Measurements from ENCODE around the gene PCDH9.

- TF ChIP-seq, protein P1, sequence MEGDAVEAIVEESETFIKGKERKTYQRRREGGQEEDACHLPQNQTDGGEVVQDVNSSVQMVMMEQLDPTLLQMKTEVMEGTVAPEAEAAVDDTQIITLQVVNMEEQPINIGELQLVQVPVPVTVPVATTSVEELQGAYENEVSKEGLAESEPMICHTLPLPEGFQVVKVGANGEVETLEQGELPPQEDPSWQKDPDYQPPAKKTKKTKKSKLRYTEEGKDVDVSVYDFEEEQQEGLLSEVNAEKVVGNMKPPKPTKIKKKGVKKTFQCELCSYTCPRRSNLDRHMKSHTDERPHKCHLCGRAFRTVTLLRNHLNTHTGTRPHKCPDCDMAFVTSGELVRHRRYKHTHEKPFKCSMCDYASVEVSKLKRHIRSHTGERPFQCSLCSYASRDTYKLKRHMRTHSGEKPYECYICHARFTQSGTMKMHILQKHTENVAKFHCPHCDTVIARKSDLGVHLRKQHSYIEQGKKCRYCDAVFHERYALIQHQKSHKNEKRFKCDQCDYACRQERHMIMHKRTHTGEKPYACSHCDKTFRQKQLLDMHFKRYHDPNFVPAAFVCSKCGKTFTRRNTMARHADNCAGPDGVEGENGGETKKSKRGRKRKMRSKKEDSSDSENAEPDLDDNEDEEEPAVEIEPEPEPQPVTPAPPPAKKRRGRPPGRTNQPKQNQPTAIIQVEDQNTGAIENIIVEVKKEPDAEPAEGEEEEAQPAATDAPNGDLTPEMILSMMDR (IDR thresholded peaks at IDR 0.05) = no peak
- no peak for TF ChIP-seq POLR2A (IDR thresholded peaks at IDR 0.05)
Observed at GRCh38 chr13:67133476-67133875, 96.7 kb downstream of the PCDH9 start.
